Gastrocnemius medialis (tissue), 4 donors: ENCODE measurements around the gene AMY2B.

Experiments
- POLR2A ChIP-seq, 2 donors: fragments of 450-650 bp; IDR thresholded peaks; one replicate each; pipeline ENCODE4 v1.6.1; 2017; ENCODE audit warnings: antibody characterized with exemption in 2 of 2, mild to moderate bottlenecking in 2 of 2, moderate library complexity in 2 of 2
- TF ChIP-seq, protein P1 (sequence below), 5 experiments: fragments of 450-650 bp in 3 of 5; fragments of 200-600 bp in 2 of 5; sonication (generic) in 2 of 5; IDR thresholded peaks in 4 of 5; conservative IDR thresholded peaks in 1 of 5; 1 replicate in 4 of 5; 2 replicates in 1 of 5; pipeline ENCODE4 v1.5.1; 2016 to 2019; ENCODE audit warnings: antibody characterized with exemption in 5 of 5, mild to moderate bottlenecking in 3 of 5, moderate library complexity in 3 of 5

GRCh38 chr1:103576065-103576464 is 4.7 kb downstream of the AMY2B start:
- TF ChIP-seq, protein P1, sequence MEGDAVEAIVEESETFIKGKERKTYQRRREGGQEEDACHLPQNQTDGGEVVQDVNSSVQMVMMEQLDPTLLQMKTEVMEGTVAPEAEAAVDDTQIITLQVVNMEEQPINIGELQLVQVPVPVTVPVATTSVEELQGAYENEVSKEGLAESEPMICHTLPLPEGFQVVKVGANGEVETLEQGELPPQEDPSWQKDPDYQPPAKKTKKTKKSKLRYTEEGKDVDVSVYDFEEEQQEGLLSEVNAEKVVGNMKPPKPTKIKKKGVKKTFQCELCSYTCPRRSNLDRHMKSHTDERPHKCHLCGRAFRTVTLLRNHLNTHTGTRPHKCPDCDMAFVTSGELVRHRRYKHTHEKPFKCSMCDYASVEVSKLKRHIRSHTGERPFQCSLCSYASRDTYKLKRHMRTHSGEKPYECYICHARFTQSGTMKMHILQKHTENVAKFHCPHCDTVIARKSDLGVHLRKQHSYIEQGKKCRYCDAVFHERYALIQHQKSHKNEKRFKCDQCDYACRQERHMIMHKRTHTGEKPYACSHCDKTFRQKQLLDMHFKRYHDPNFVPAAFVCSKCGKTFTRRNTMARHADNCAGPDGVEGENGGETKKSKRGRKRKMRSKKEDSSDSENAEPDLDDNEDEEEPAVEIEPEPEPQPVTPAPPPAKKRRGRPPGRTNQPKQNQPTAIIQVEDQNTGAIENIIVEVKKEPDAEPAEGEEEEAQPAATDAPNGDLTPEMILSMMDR (IDR thresholded peaks at IDR 0.05 in 4 of 5, conservative IDR thresholded peaks at IDR 0.05 in 1 of 5): no peak
- TF ChIP-seq POLR2A (IDR thresholded peaks at IDR 0.05): no peak
